AG20443 (cell line): ENCODE data around the gene DNTT.
A peak's percentile ranks its signal among the peaks of the same experiment; 100 is the strongest.

Source experiments
- DNase-seq: peaks from one replicate; pipeline ENCODE4 v3.0.0; 2012; ENCODE audit warnings: low spot score, mixed read lengths

DNTT gene

GRCh38 chr10:96342402-96342801 lies 38.2 kb downstream of the DNTT start:
- DNase-seq, result no peak

DNA sequence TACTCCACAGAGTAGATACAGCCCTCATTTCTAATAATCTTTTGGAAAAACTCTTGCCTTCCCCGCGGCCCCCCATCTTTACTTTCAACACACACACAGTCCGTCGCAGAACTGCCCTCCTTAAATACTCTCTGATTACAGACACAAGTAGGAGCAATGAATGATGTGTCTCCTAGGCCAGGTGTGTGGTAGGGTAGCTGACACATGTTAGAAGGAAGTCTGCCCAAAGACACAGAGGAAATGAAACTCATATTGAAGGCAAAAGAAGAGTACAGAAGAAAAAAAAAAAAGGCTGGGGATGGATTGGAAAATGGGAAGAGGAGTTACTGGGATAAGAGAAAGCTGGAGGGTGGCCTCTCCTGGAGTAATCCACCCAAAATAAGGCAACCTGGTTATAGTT lies 39.9 kb downstream of the DNTT start:
- no peak for DNase-seq

DNA sequence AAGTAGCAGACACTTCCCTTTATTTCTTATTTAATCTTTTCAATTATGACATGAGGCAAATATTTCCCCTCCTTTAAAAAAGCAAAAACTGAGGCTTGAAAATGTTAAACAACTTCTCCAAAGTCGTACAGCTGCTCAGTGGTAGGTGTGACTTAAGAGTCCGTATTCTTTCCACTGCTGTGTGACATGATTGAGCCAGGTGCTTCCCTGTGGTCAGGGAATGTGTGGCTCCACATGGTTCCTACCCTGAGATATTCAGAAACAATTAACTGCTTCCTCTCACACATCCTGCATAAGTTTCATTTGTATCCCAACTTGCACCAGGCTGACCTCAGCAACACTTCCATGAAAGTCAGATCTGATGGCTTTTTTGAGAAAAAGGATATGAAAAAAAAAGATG lies 41.0 kb downstream of the DNTT start:
- no peak for DNase-seq

DNA sequence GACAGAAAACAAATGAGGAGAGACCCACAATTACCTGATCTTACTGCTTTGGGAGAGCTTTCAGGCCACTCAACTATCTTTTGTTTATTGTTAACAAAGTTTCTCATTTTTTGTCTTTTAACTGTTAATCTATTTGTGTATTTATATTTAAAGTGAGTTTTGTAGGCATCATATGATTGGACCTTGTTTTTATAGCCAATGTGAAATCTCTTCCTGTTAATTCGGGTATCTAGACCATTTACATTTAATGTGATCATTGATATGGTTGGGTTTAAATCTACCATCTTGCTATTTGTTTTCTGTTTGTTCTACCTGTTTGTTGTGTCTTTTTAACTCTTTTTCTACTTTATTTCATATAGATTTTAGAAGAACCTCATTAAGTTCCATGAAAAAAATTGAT lies 42.1 kb downstream of the DNTT start:
- DNase-seq, result no peak

DNA sequence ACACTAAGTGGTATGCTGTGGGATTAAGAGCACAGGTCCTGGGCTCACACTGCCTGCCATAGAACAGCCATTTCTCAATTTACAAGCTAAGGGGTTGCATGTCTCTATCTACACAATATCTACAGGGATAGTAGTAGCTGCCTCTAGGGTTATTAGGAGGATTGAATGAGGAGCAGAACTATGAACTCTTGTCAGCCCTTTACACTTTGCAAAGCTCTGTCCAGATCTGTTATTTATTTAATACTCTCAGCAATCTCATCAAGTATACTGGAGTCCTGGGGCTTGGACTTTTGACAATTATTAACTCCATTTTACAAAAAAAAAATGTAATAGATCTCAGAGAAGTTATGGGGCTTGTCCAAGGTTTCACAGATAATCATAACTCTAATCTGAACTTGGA lies 47.8 kb downstream of the DNTT start:
- DNase-seq, result no peak

DNA sequence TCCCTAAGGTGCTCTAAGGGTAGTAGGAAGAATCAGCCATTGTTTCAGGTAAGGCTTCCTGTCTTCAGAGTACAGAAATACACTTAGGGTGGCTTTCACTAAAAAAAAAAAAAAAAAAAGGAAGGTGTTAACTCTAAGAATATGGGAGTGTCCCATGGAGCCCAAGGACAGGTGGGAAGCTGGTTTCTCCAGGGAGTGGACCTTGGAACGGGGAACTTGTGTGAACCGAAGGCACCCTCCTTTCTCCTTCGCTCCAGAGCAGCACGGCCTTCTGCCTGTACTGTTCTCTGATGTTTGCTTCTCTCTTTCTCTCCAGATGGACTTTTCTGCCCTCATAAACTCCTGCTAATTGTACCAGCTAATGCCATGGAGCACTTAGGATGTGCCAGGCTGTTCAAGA lies 48.3 kb downstream of the DNTT start:
- no peak for DNase-seq

- no peak for DNase-seq
These were observed 52.9 kb downstream of the DNTT start for GRCh38 chr10:96357038-96357620.

DNA sequence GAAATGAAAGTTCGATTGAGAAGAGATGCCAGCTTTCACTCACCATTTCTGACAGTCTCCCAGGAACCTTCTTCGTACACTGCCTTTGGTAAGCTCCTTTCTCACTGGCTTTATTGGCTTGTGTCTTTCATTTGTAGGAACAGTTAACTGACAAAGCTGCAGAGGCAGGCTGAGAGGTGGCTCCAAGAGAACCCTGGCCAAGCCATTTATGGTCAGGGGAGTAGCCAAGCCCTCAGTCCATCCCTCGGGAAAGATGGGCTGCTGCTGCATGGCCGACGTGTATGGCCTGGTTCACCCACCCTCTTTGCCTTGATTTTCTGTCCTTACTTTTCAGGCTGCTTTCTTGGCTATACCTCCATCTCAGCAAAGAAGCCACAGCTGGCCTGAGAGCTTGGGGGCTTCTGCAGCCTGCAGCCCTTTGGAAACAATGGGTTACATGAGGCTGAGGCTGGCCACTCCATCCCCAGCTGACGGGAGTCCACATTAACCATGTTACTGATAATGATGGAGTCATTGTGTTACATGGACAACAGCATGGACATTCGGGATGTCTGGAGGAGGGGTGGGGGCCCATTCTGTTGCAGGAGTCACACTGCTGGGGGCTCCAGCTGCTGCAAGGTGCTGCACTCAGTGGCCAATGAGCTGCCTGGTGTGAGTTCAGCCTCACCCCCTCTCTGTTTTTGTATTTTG lies 54.8 kb downstream of the DNTT start, which contains the start of gene OPALIN:
OPALIN (minus strand) TSS at position 152 of the 690 bp plus-strand sequence; CDS start at position 46, 106 bp downstream.
- no peak for DNase-seq

DNA sequence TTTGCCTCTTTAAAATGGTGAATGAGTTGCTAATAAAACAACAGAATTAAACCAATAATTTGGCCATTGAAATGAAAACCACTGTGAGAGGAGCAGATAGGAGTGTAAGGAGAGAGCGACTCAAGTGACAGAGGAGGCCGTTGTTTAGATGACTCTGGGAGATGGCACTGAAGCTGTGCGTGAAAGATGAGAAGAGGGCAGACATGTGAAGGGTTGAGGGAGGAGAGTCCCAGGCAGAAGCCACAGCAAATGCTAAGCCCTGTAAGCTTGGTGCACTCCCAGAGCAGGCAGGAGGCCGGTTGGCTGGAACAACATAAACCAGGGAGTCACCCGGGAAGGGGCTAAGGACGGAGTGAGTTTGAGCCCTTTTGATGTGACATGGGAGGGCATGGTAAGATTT lies 55.4 kb downstream of the DNTT start:
- DNase-seq, result no peak

GRCh38 chr10:96360331-96360730 lies 56.1 kb downstream of the DNTT start:
- no peak for DNase-seq

DNA sequence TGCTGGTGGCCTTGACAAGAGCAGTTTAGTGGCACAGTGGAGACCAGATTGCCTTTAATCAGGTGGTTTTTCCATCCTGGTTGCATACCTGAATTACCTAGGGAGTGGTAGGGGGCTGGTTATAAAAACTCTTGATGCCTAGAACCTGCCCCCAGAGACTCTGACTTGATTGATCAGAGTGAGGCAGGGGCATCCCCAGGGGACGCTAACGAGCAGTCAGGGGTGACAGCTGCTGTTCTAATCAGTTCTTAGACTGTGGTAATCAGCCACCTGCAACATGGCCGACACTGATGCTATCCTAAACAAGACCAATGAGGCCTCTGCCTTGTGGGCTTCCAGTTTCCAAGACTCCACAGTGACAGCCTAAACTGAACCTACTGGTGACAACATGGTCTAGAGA lies 56.5 kb downstream of the DNTT start:
- DNase-seq, result no peak

- no peak for DNase-seq
These were observed 61.3 kb downstream of the DNTT start for GRCh38 chr10:96365571-96365970.

GRCh38 chr10:96366508-96366907 lies 62.3 kb downstream of the DNTT start:
- no peak for DNase-seq

- DNase-seq, result no peak
These were observed 63.2 kb downstream of the DNTT start for GRCh38 chr10:96367470-96367869.

GRCh38 chr10:96368971-96369370 lies 64.7 kb downstream of the DNTT start:
- no peak for DNase-seq

GRCh38 chr10:96369890-96370583 lies 65.8 kb downstream of the DNTT start:
- DNase-seq, result no peak

DNA sequence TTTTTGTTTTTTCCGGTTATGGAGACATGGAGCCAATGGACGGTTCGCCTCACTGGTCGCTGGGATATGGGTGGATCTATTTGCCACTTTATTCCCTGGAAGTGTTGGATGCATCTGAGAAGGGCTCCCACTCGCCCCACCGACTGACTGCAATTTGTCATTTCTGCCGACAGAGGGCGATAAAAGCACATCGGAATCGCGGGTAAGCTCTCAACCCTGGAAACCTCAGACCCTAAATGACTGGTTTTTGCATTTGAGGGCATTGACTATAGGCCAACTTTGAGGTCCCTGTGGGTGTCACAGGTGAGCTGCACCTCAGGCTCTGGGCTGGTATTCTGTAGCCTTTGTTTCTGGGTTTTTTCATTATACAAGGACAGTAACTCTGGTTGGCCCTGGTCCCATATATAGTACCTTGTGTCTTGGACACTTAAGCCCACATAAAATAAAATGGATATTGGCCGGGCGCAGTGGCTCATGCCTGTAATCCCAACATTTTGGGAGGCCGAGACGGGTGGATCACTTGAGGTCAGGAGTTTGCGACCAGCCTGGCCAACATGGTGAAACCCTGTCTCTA lies 66.4 kb downstream of the DNTT start:
- DNase-seq, result peak; percentile 84

- no peak for DNase-seq
These were observed 67.1 kb downstream of the DNTT start for GRCh38 chr10:96371356-96371755.

DNA sequence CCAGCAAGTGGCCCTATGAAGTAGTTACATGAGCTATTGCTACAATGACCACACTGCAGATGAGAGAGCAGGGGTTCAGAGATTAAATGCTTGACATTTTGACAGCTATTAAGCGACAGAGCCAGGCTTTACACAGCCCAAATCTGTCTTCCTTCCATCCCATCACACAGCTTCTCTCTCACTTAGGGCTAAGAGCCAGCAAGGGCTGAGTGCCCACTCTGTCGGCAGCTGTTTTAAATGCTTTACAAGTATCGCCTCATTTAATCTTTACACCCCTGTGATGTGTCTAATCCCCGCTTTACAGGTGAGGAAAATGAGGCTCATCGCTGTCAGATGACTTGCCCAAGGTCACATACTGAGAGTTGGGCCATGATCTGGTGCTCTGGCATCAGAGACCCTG lies 69.8 kb downstream of the DNTT start:
- DNase-seq, result no peak

DNA sequence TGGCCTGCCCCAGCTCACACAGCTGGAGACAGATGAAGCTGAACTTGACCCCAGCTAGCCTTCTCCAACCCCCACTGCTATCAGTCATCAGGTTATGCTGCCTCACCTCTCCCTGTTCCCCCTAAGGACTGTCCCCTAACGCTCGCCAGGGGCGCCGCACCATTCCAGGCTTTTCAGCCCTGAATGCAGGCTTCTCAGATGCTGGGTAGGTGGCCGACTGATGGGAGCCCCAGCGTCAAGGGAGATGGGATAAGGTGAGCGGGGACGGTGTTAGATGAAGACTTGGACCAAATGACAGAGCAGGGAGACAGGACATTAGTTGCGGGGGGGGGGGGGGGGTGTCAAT lies 70.4 kb downstream of the DNTT start:
- DNase-seq, result no peak

DNA sequence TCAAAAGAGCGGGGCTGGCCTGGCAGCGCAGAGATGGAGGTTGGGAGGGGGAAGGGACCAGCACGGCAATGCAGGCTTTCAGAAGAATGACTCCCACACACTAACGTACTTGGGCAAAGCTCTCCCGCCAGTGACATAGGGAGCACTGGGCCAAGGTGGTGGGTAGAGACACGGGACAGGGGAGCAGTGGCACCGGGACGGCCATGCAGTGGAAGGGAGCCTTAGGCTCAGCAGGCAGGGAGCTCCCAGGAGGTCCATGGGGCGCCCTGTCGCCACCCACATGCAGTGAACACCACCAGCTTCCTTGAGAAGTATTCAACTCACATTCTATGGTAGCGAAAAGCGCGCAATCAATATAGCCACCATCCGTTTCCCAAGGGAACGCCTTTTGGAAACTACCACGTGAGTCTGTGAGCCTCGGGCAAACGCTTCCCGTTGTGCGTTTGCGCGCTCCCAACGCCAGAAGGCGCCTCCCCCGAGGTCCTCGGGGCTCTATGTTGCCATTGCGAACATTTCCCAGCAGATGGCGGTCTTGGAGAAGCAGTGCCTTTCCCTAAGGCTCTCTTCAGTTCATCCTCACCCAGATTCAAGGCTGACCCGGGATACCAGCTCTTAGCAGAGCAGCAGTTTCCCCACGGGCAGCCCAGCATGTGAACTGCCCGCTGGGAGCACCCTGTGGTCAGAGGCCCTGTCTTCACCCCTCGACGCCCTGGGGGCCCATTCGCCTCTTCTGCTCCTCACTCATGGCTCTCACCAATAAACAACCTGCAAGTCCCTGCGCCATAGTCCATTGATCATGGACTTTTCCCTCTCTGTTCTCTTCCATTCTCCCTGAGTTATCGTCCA lies 71.0 kb downstream of the DNTT start:
- peak; percentile 97 for DNase-seq

DNA sequence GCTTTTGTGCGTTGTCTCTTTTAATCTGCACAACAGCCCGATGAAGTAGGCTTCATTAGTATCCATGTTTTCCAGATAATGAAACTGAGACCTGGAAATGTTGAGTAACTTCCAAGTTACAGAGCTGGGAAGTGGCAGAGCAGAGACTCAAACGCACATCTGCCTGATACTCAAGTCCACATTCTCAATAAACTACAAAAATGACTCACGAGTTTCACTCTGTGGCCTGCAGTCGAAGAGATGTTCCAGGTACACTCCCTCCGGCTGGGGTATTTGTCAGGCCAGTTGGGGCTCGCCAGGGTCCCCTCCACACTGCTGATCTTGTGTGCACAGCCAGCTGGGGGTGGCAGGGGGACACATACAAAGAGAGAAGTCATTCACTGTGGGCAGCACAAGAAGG lies 72.2 kb downstream of the DNTT start:
- DNase-seq, result no peak
